Activated T-cell treated with anti-CD3 and anti-CD28 coated beads, Interleukin-2, amount 50 U/mL, for 4 hours (primary cell): ENCODE results near the gene HNF1A. TPM values are rescaled to one million over a fixed set of nuclear protein-coding genes. Genes with fewer than 3 reads are reported as not detected.

Experiments
- ATAC-seq, 2 donors: fragments of 200-7000 bp; cut with Tn5 transposase; one replicate each; pipeline ENCODE4 v1.10.0; 2021
- DNase-seq: peaks from one replicate; pipeline ENCODE4 v3.0.0-alpha.2; 2020
- H3K27me3 Mint-ChIP-seq: one replicate; pipeline ENCODE4 v1.8.0; 2021; ENCODE audit warnings: low read depth, mixed read lengths
- H3K36me3 Mint-ChIP-seq: one replicate; pipeline ENCODE4 v1.8.0; 2022; ENCODE audit warnings: mixed read lengths; ENCODE audit not compliant: insufficient read depth
- H3K4me1 Mint-ChIP-seq: one replicate; pipeline ENCODE4 v1.8.0; 2021; ENCODE audit warnings: low read depth, mixed read lengths
- H3K4me3 Mint-ChIP-seq: one replicate; pipeline ENCODE4 v1.8.0; 2021; ENCODE audit warnings: mild to moderate bottlenecking, moderate library complexity, mixed read lengths
- H3K9me3 Mint-ChIP-seq: one replicate; pipeline ENCODE4 v1.8.0; 2021; ENCODE audit warnings: mixed read lengths
- total RNA-seq, 3 donors: library from RNA; stranded (reverse); gene quantifications; one replicate each; pipeline ENCODE4 v1.2.1, GENCODE V29; 2021

Gene HNF1A
- total RNA-seq, 3 donors from 2014 or later: not detected

GRCh38 chr12:121003650-121004049, 25.3 kb downstream of the HNF1A start:
- H3K36me3 Mint-ChIP-seq: peaks cover 22% of the 10 kb centered on the region
- H3K9me3 Mint-ChIP-seq: no peaks in the 10 kb centered on the region
- DNase-seq: no peak
- no peak overlapping the region for H3K4me3 Mint-ChIP-seq
- peaks cover 3% of the 10 kb centered on the region for H3K4me1 Mint-ChIP-seq
- no peak for ATAC-seq
- H3K27me3 Mint-ChIP-seq: no peaks in the 10 kb centered on the region

DNA sequence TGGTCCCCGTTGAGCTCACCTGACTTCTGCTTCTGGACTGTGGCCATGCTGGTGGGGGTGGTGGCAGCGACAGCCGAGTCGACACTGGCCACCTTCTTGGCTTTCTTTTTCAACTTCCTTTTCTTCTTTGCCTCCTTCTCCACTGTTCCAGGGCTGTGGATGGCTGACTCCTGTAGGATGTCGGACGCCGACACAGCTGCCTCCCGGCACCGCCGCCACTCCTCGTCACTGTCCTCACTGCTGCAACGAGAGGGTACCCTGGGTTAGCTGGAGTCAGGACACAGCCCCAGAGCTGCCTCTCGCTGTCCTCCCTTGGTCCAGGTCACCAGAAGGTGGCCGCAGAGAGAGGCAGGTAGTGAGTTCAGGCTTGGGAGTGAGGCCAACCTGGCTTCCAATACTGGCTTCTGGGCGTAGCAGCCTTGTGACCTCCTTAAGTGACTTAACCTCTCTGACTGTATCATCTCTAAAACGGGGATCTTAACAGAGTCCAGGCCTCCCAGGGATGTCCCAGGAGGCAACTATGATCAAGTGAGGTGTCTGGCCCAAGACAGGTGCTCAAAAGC, 26.0 kb downstream of the HNF1A start:
- DNase-seq (no peak), ATAC-seq (no peak)
- Mint-ChIP-seq H3K4me3 (no peak overlapping the region), H3K9me3 (no peaks in the 10 kb centered on the region), H3K4me1 (peaks cover 3% of the 10 kb centered on the region), H3K27me3 (no peaks in the 10 kb centered on the region), H3K36me3 (peaks cover 28% of the 10 kb centered on the region)

- no peaks in the 10 kb centered on the region for H3K9me3 Mint-ChIP-seq
- H3K4me3 Mint-ChIP-seq: no peak overlapping the region
- DNase-seq: peak; percentile 26
- no peaks in the 10 kb centered on the region for H3K27me3 Mint-ChIP-seq
- peak; percentile 37 to 69 for ATAC-seq
- H3K4me1 Mint-ChIP-seq: peaks cover 3% of the 10 kb centered on the region
- peaks cover 28% of the 10 kb centered on the region for H3K36me3 Mint-ChIP-seq
Measured at GRCh38 chr12:121005346-121005815, 27.0 kb downstream of the HNF1A start.

DNA sequence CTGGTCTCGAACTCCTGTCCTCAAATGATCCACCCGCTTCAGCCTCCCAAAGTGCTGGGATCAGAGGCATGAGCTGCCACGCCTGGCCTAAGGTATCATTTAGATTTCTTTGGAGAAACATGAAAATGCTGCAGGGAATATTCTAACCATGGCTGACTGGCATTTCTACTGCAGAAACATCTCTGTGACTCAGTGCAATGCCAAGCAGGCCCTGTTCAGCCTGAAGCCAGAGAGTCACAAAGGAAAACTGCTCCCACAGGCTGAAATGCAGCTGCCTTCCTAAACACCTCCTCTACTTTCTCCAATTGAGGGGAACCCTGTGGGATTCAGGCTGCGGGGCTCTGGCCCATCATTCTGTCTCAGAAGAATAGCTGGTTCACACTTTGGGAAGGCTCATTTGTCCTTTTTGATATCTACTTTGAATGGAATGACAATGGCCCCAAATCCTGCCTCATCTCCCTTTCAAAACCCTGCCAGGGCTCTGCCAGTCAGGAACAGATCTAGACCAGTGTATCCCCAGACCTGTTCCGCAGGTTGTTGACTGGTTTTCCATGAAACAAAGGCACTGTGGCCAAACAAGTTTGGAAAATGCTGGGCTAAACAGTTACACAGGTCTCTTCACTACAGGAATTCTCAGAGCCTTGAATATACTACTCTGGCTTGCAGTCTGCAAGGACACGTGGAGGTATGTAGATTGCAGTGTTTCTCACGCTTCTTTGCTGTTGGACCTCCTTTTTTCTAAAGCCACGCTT, 30.2 kb downstream of the HNF1A start:
- H3K9me3 Mint-ChIP-seq: no peaks in the 10 kb centered on the region
- no peak for ATAC-seq

GRCh38 chr12:121009741-121010140, 31.4 kb downstream of the HNF1A start:
- H3K27me3 Mint-ChIP-seq: no peaks in the 10 kb centered on the region
- ATAC-seq: no peak
- no peaks in the 10 kb centered on the region for H3K9me3 Mint-ChIP-seq
- H3K4me3 Mint-ChIP-seq: no peak overlapping the region
- H3K4me1 Mint-ChIP-seq: peaks cover 9% of the 10 kb centered on the region
- peaks cover 34% of the 10 kb centered on the region for H3K36me3 Mint-ChIP-seq
- DNase-seq: no peak

More for the DNA sequence above, 30.2 kb downstream of the HNF1A start:
- no peak overlapping the region for H3K4me3 Mint-ChIP-seq
- no peaks in the 10 kb centered on the region for H3K27me3 Mint-ChIP-seq
- no peak for DNase-seq
- H3K4me1 Mint-ChIP-seq: peaks cover 6% of the 10 kb centered on the region
- H3K36me3 Mint-ChIP-seq: peaks cover 40% of the 10 kb centered on the region

DNA sequence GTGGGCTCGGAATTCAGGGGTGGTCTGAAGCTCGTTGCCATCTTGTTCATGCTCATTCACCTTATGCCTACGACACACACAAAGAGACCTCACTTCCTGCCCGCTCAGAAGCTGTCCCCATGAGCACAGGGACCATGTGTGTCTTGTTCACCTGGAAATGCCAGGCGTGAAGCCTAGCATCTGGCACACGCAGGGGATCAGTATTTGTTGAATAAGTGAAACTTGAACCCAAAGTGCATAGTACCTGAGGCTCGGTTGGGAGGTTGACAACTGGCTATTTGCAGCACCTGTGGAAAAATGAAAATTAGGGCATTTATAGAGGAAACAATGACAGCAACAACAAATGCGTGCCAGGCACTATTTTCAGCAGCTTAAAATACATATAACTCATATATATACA, 32.5 kb downstream of the HNF1A start:
- ATAC-seq (no peak), DNase-seq (no peak)
- H3K36me3 Mint-ChIP-seq: peaks cover 28% of the 10 kb centered on the region
- no peaks in the 10 kb centered on the region for H3K9me3 Mint-ChIP-seq
- H3K27me3 Mint-ChIP-seq: no peaks in the 10 kb centered on the region
- peaks cover 16% of the 10 kb centered on the region for H3K4me1 Mint-ChIP-seq
- no peak overlapping the region for H3K4me3 Mint-ChIP-seq

DNA sequence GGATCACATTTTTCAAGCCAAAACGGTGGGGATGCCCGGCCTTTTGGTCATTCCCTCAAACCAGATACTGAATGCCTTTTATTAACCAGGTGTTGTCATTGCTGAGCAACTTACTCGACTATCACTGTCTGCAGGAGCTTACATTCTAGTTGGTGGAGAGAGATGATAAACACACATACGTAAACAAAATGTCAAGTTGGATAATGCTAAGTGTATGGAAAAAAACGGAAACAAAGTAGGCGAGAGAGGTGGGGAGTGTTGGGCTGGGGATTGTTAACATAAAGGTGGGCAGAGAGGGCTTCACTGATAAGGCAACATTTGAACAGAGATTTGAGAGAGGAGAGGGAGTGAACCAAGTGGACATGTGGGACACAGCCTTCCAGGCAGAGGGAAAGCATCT, 33.5 kb downstream of the HNF1A start:
- DNase-seq (no peak), ATAC-seq (no peak)
- Mint-ChIP-seq H3K36me3 (peaks cover 28% of the 10 kb centered on the region), H3K27me3 (no peaks in the 10 kb centered on the region), H3K4me3 (peak overlapping the region; percentile 6), H3K9me3 (no peaks in the 10 kb centered on the region), H3K4me1 (peaks cover 20% of the 10 kb centered on the region)

DNA sequence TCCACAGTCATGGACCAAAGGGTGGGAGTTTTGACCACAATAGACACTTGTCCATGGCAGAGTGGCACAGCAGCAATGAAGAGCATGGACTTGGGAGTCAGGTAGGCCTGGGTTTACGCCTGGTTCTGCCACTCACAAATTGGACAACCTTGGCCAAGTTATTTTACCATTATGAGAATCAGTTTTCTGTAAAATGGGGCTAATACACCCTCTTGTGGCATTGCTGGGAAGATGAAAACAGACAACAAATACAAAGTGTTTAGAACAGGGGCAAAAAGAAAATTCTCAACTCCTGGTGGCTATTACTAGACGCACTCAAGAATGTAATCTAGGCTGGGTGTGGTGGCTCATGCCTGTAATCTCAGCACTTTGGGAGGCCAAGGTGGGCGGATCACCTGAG, 35.4 kb downstream of the HNF1A start:
- Mint-ChIP-seq H3K36me3 (peaks cover 27% of the 10 kb centered on the region), H3K9me3 (no peaks in the 10 kb centered on the region), H3K27me3 (no peaks in the 10 kb centered on the region), H3K4me1 (peaks cover 20% of the 10 kb centered on the region), H3K4me3 (peak overlapping the region; percentile 33)
- ATAC-seq (no peak), DNase-seq (no peak)

DNA sequence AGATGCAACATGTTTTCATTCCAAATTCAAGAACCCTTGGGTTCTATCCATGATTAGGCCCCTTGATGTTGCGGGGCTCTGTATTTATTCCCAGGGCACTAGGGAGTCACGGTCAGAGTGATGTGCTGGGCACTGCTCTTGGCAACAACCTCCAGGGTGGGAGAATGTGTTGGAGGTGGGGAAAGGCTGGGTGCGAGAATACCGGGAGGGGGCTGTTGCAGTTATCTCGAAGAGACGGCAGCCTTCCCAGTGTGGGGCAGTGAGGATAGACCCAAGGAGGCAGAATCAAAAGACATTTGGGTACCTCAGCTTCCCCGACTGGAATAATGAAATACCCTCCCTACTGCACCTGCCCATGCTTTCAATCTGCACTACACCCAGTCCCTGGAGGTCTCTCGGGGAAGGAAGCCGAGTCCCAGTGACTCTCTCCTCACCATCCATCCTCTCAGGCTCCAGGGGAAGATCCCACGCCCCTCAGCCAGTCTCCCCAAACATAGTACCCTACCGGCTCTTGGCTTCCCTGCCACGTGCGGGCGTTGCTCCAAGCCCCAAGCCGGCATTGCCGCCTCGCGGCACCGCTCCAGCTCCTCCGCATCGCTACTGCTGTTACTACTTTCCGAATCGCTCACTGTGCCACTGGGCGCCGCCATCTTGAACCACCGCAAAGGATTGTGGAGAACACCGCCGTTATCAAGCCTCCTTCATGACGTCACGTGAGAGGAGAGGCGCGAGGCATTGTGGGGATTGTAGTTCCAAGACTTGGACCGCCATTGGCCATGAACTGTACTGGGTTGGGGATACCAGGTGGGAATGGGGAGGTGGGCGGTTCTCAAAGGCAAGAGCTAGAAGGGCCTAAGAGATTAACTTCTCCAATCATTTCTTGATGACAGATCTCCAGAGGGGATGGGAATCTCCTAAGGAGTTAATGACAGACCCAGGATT, 37.8 kb downstream of the HNF1A start, which contains the start of gene C12orf43:
Gene C12orf43 (minus strand): TSS at position 663 of the 942 bp plus-strand sequence. CDS start 13 bp downstream, at position 650.
- H3K36me3 Mint-ChIP-seq: peaks cover 26% of the 10 kb centered on the region
- DNase-seq (peak; percentile 87), ATAC-seq (peak; percentile 99)
- H3K4me3 Mint-ChIP-seq: peak within 1 kb of the TSS; percentile 100
- H3K4me1 Mint-ChIP-seq: peaks cover 20% of the 10 kb centered on the region
- H3K9me3 Mint-ChIP-seq: no peaks in the 10 kb centered on the region
- H3K27me3 Mint-ChIP-seq: no peaks in the 10 kb centered on the region

DNA sequence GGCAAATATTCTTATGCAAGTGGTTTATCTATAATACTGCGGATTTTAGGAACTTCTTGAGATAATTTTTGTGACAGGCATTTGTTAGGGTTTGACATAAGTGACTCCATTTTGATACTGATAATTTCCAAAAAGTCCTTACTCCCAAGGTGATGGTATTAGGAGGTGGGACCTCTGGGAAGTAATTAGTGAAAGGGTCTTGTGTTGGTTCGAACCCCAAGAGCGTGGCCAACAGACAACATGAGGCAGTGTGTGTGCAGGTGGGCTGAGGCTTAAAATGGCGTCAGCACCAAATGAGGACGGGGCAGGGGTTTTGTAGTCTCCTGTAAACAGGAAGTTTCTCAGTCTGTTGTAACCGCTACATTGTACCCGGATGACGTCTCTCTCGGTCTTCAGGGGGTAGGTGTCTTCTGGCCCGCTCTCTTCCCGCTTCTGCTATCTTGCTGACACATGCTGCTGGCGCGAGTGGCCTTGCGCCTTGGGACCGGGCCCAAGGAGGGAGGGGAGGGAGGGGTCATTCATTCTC, 39.7 kb downstream of the HNF1A start:
- Mint-ChIP-seq H3K36me3 (peaks cover 18% of the 10 kb centered on the region), H3K27me3 (no peaks in the 10 kb centered on the region), H3K4me3 (no peak overlapping the region), H3K4me1 (peaks cover 18% of the 10 kb centered on the region), H3K9me3 (no peaks in the 10 kb centered on the region)
- no peak for DNase-seq
- no peak for ATAC-seq

DNA sequence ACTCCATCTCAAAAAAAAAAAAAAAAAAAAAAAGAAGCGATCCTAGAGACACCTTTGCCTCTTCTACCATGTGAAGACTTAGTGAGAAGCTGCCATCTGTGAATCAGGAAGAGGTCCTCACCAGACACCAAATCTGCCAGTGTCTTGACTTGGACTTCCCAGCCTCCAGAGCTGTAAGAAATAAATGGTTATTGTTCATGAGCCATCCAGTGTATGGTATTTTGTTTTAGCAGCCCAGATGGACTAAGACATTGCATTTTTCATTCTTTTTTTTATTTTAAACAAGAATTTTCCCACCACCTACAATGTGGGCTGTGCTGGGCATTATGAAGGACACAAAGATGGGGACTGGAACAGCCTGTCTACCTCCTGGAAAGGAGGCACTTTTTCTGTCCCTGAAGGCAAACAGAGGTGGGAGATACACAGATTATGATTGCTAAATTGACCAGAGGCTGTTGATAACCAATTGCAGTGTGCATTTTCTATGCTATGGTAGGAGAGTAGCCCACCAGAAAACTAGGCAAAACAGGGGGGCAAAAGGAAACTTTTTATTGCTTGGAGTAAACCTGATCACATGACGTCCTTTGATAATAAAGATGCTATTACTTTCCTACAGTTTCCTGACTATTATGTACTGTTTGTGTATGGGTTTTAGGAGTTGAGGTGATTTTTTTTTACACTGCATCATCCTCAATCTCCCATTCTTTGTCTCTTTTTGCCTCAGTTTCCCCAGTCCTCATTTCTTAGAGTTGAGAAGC, 40.7 kb downstream of the HNF1A start:
- no peak for ATAC-seq
- no peak for DNase-seq
- Mint-ChIP-seq H3K4me1 (peaks cover 15% of the 10 kb centered on the region), H3K9me3 (no peaks in the 10 kb centered on the region), H3K27me3 (no peaks in the 10 kb centered on the region), H3K4me3 (no peak overlapping the region), H3K36me3 (peaks cover 17% of the 10 kb centered on the region)

- DNase-seq (no peak), ATAC-seq (no peak)
- H3K36me3 Mint-ChIP-seq: peaks cover 24% of the 10 kb centered on the region
- no peaks in the 10 kb centered on the region for H3K27me3 Mint-ChIP-seq
- no peaks in the 10 kb centered on the region for H3K9me3 Mint-ChIP-seq
- no peak overlapping the region for H3K4me3 Mint-ChIP-seq
- no peaks in the 10 kb centered on the region for H3K4me1 Mint-ChIP-seq
Measured at GRCh38 chr12:121021754-121022153, 43.4 kb downstream of the HNF1A start.

- H3K27me3 Mint-ChIP-seq: no peaks in the 10 kb centered on the region
- no peaks in the 10 kb centered on the region for H3K9me3 Mint-ChIP-seq
- H3K36me3 Mint-ChIP-seq: peaks cover 24% of the 10 kb centered on the region
- ATAC-seq (no peak), DNase-seq (no peak)
- H3K4me3 Mint-ChIP-seq: no peak overlapping the region
- no peaks in the 10 kb centered on the region for H3K4me1 Mint-ChIP-seq
Measured at GRCh38 chr12:121022713-121023112, 44.4 kb downstream of the HNF1A start.
